ENCODE results near the gene SV2A. TPM values are rescaled to one million over a fixed set of nuclear protein-coding genes. Genes with fewer than 3 reads are reported as not detected.
"Not testable (repeated sequence)": the region's sequence is repeated elsewhere in the genome, so short reads cannot be mapped to it uniquely, and the experiment has no call there.

Gene SV2A, protein sequence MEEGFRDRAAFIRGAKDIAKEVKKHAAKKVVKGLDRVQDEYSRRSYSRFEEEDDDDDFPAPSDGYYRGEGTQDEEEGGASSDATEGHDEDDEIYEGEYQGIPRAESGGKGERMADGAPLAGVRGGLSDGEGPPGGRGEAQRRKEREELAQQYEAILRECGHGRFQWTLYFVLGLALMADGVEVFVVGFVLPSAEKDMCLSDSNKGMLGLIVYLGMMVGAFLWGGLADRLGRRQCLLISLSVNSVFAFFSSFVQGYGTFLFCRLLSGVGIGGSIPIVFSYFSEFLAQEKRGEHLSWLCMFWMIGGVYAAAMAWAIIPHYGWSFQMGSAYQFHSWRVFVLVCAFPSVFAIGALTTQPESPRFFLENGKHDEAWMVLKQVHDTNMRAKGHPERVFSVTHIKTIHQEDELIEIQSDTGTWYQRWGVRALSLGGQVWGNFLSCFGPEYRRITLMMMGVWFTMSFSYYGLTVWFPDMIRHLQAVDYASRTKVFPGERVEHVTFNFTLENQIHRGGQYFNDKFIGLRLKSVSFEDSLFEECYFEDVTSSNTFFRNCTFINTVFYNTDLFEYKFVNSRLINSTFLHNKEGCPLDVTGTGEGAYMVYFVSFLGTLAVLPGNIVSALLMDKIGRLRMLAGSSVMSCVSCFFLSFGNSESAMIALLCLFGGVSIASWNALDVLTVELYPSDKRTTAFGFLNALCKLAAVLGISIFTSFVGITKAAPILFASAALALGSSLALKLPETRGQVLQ
- total RNA-seq = 1 to 10 TPM; 7.5 TPM
- long read RNA-seq, donor 1, full-length matches to known transcripts = 3 of 12 reads
- long read RNA-seq, donor 1, partial matches to known transcripts = 8 of 12 reads
- long read RNA-seq, donor 1, other reads (novel, unspliced or antisense) = 1 of 12 reads
- long read RNA-seq, donor 2, partial matches to known transcripts = 6 of 8 reads
- long read RNA-seq, donor 2, other reads (novel, unspliced or antisense) = 2 of 8 reads

DNA sequence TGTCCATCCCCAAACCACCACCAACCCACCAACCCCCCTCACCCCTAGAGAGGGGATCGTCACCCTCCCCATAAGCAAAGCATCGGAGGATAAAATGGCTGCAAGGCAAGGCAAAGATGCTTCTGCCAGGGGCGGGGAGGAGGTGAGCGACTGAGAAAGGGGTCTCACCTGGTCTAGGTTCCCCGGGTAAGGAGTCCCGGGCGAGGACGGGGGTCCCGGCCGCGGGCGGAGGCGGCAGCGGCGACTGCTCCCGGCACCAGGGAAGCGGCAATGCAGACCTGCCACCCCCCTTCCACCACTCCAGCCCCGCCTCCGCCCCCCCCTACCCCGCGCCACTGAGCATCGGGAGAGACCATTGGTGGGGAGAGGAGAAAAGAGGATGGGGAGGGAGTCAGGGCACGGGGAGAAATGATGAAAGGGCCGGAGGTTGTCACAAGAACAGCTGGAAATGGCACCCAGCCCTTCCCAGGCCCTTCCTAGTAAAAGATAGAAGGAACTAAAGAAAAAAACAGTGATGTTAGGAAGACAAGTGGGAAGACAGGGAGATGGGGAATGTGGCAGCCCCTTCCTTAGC, at the start of gene SV2A:
Gene SV2A (minus strand): TSS at position 274 of the 574 bp plus-strand sequence. CDS start 4,004 bp downstream, outside the sequence.
- DNase-seq (ENCODE audit: low spot score) = no peak
- intact Hi-C loops (cut with DNase I) = no loop called here

DNA sequence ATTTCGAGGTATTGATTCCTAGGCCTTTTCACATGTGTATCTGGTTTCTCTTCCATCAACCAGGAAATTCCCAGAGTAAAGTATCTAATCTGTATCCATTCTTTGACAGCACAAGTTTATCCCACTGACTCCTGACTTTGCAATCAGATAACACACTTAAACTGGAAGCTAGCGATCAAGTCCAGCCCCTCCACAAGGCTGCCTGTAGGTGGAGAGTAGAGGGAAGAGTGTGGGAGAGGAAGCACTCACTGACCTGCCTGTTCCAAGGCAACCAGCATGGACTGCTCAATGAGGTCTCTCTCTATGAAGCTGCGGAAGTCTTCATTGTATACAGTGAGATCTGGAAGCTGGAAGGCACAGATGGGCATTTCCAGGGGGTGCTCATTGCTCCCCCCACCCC, 49.4 kb upstream of the SV2A start:
- DNase-seq (ENCODE audit: low spot score) = no peak
- intact Hi-C loops (cut with DNase I) = loop anchor here in 1 of 2 donors (1.0 to 10.0 kb wide), 2 partner anchors 86 to 198 kb away; no protein-coding TSS in a partner anchor

DNA sequence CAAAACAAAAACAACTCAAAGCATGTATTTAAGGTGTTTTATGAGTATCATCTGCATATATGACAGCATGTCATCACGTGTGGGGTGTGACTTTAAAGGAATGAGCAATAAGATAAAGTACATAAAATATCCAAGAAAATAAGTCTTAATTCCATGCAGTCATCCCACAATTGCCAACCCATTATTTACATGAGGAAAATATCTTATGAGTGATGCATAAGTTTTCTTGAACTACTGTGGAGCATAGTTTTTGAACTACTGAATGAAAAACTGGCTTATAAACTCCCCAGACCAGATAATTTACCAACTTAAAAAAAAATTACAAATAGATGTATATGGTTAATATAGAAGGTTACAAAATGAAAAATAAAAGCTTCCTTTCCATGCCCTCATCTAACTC, 48.8 kb upstream of the SV2A start:
- intact Hi-C loops (cut with DNase I) = loop anchor here in 1 of 2 donors (10.0 kb wide), 1 partner anchor 198 kb away; no protein-coding TSS in a partner anchor
- DNase-seq (ENCODE audit: low spot score) = no peak

DNA sequence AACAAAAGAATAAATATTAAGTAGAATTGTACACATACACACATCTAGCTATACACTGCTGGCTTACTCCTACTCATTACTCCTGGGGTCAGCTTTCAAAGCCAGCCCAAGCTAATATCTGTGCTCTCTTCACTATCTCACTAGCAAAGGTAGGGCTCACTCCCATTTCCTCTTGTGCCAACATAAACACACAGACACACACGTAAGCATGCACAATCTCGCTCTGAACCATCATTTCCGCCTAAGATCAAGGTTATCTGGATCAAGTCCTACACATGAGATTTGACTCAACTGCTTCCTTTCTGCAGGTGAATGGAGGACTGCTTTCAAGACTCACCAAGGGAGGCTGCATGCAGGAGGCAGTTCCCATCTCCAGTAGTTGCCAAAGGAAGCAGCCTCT, 47.8 kb upstream of the SV2A start:
- intact Hi-C loops (cut with DNase I) = loop anchor here in 1 of 2 donors (10.0 kb wide), 1 partner anchor 199 kb away; no protein-coding TSS in a partner anchor
- DNase-seq (ENCODE audit: low spot score) = no peak

DNA sequence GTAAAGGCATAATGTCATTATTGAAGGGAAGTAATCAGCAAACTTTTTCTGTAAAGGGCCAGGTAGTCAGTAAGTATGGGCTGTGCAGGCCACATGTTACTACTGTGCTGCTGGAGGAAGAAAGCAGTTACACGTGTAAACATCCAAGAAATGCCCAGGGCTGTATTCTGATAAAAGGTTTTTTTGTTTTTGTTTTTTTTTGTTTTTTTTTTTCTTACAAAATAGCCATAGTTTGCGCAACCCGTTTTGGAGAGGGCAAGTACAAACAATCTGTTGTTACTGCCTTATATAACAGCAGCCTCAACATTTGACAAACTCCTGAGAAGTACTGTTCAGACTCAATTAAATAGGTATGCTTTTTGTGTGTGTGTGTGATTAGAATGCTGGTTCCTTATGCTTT, 45.7 kb upstream of the SV2A start:
- no peak for DNase-seq (ENCODE audit: low spot score)
- intact Hi-C loops (cut with DNase I) = loop anchor here (5.0 to 10.0 kb wide), 3 partner anchors 201 to 224 kb away; no protein-coding TSS in a partner anchor

DNA sequence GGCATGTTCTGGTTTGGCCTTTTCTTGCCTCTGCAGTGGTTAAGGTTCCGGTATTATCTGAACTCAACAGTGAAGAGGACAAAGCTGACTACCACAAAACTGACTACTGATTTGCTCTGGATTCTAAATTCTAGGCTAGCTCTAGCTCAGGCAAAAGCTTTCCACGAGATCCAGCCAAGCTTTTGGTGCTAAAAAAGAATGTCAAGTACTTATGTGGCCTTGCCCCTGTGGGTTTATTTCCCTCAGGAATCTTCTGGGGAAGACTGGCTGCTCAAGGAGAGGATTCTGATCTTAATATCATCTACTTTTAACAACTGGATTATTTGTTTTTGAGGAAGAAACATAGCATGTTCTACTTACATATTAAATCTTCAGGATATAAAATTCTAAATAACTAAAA, 45.1 kb upstream of the SV2A start:
- DNase-seq (ENCODE audit: low spot score) = no peak
- intact Hi-C loops (cut with DNase I) = loop anchor here (5.0 to 10.0 kb wide), 3 partner anchors 202 to 225 kb away; no protein-coding TSS in a partner anchor

DNA sequence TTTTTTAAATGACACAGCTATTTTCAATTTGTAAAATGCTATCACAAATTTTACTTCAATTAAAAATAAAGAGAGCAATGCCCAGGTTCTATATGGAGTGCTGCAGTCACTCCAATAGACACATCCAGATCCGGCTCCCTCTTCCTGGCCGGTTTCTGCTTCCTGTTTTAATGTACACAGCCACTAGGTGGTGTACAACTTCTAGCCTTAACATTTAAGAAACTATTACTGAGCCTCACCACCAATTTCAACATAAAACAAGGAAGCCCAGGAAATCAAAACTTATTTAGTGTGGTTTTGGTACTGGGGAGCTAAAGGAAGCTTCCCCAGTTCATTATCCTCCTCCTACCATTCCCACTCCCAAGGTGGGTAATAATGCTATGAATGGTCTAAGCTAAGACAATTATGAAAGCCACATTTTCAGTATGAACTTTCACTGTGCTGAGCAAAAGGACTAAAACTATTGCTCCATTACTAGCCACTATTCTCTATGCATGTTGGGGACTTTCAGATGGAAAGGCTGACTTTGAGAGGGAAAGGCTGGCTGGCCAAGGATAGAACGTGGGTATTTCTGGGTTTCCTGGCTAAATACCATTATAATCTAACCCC, 44.5 kb upstream of the SV2A start:
- DNase-seq (ENCODE audit: low spot score) = no peak
- intact Hi-C loops (cut with DNase I) = loop anchor here (5.0 to 10.0 kb wide), 3 partner anchors 203 to 225 kb away; no protein-coding TSS in a partner anchor

- intact Hi-C loops (cut with DNase I); DNase-seq (ENCODE audit: low spot score): not testable (repeated sequence)
Observed at GRCh38 chr1:149957548-149957947, 39.9 kb upstream of the SV2A start.

DNA sequence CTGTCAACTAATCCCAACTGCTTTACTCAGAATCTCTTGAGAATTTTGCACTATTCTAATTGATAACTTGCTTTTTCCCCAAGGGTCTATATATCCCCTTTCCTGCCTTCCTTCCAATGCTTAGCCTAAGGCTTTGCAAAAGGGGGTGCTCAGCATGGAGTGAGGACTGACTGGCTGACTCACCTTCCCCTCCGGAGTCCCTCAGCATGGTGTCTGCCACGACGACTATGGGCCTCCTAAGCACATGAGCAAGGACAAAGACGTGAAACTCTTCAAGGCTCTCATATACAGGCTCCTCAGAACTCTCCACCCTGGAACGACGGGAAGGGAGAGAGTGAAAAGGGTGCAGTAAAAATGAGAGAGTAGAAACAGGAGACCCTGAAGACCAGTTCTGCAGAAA, 32.3 kb upstream of the SV2A start:
- intact Hi-C loops (cut with DNase I) = loop anchor here in 1 of 2 donors (5.0 kb wide), 1 partner anchor 297 kb away; no protein-coding TSS in a partner anchor

DNA sequence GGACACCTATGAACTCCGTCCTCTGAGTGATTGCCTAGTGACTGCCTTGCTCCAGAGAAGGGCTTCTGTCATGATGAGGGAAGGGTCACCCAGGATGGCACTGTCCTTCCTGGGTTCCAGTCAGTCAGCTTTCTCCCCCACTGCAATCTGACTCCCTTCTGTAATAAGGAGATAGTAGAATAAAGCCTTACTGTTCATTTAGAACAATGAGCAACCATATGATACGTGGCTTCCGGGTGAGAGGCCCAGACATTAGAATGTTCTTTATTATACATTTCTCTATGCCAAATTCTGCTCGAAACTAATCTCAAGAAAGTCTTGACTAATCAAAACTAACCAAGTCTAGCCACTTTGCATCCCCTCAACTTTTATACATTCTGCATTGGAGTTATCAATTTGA, 27.6 kb upstream of the SV2A start:
- DNase-seq (ENCODE audit: low spot score) = no peak
- intact Hi-C loops (cut with DNase I) = loop anchor here in 1 of 2 donors (5.0 kb wide), 1 partner anchor 302 kb away; no protein-coding TSS in a partner anchor

More for the DNA sequence above, 32.3 kb upstream of the SV2A start:
- no peak for DNase-seq (ENCODE audit: low spot score)

DNA sequence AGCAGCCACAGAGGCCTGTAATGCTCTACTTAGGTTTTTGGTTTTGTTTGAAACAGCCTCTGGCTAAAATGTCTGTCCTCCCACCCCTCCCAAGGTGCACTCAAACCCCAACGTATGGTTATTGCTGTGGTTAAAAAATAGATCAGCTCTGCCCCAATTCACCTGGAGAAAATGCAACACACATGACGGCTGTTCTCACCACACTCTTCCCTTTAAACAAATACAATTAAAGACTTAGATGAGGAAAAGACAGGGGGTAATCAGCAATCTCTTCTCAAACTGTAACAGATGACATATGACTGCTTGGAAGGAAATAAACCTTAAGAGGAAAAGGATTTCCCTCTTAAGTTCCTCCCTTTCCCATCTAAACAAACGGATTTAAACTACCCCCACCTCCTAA, 25.2 kb upstream of the SV2A start:
- DNase-seq (ENCODE audit: low spot score) = no peak
- intact Hi-C loops (cut with DNase I) = no loop called here

GRCh38 chr1:149942207-149942606, 24.6 kb upstream of the SV2A start:
- no peak for DNase-seq (ENCODE audit: low spot score)
- intact Hi-C loops (cut with DNase I) = no loop called here

DNA sequence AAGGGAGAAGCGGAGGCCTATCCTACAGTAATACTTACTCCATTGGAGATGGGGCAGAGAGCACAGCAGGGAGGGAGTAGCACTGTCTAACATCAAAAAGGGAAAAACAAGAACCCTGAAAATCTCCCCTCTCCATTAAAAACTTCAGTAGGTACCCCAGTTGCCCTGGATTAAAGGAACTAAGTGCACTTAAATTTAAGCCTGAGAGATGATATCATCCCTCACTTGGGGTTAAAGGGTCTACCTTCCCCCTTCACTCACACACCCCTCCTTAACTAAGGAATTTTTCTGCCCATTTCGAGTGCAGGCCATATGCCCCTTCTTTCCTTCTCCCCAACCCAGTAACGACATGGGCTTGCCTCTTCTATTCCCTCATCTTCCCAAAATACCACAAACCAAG, 22.8 kb upstream of the SV2A start:
- intact Hi-C loops (cut with DNase I) = no loop called here
- DNase-seq (ENCODE audit: low spot score) = no peak

GRCh38 chr1:149938668-149939003, 21.0 kb upstream of the SV2A start:
- DNase-seq (ENCODE audit: low spot score); intact Hi-C loops (cut with DNase I): not testable (repeated sequence)

- no peak for DNase-seq (ENCODE audit: low spot score)
- intact Hi-C loops (cut with DNase I) = no loop called here
Observed at GRCh38 chr1:149937759-149938158, 20.1 kb upstream of the SV2A start.

DNA sequence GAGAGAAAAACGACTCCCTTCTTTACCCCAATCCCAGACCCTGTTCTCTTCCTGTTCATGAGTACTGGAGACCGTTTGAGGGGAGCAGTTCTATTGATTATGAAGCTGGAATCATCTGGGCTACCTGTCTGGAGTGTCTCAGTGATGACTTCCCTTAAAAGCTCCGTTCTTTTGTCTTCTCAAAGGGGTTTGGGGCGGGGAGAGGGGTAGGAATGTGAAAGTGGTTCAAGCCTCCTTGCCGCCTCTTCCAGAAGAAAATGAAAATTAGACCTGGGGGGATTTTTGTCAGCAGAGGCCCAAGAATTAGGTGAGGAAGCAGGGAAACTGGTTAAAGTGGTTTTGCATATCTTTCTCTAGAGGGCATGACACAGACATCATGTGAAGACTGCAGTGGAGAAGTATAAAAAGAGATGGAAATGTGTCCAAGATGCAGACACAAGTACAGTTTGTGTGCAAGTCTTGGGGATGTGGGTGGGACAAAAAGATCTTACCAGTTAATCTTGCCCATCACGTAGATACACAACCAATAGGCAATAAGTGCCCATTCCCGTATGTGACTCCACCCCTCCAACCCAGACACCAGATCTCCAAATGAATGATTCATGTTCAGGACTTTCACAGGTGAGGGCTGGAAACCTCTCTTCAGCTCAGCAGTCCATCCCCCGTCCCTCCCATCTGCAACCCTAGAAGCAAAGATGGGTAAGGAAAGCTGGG, 19.5 kb upstream of the SV2A start:
- intact Hi-C loops (cut with DNase I) = no loop called here
- DNase-seq (ENCODE audit: low spot score) = no peak

GRCh38 chr1:149936170-149936991, 18.7 kb upstream of the SV2A start, which contains the start of gene MTMR11:
MTMR11 (minus strand) TSS chr1:149936879; CDS start chr1:149936647, 232 bp downstream.
- DNase-seq (ENCODE audit: low spot score) = peak; percentile 80
- intact Hi-C loops (cut with DNase I) = no loop called here

Measured in posterior vena cava (tissue), 2 donors.